Ovary (tissue), 3 donors: ENCODE measurements around the gene CDH23.

Experiments used
- CTCF ChIP-seq, 3 donors: fragments of 450-650 bp in 2 of 3; fragments of 200-600 bp in 1 of 3; IDR thresholded peaks; one replicate each; pipeline versions ENCODE4 v1.5.1 to v1.8.0; 2016 to 2022; ENCODE audit warnings: antibody characterized with exemption in 3 of 3, mild to moderate bottlenecking in 1 of 3
- EP300 ChIP-seq: sonication (generic); formaldehyde crosslinking; IDR thresholded peaks from one replicate; pipeline ENCODE4 v1.6.1; 2017; ENCODE audit warnings: antibody characterized with exemption
- donor health status: DM: no; HTN: no; CAD: no.

GRCh38 chr10:71679425-71679824 lies 282.7 kb downstream of the CDH23 start:
- TF ChIP-seq CTCF (IDR thresholded peaks at IDR 0.05), result no peak
- TF ChIP-seq EP300, result no peak
